AG04450 (cell line): ENCODE measurements around the gene ISX. TPM values are rescaled to one million over a fixed set of nuclear protein-coding genes. Genes with fewer than 3 reads are reported as not detected.

Experiments
- CTCF ChIA-PET: fragments of 300-600, 350-600 bp; formaldehyde crosslinking; extraction: SDS; loops from one replicate; lab custom pipeline; 2022; ENCODE audit warnings: antibody characterized with exemption, inconsistent platforms; lab: Charles Lee
- POLR2A ChIA-PET: fragments of 350-600 bp; formaldehyde crosslinking; extraction: SDS; loops from one replicate; lab custom pipeline; 2021; ENCODE audit warnings: antibody characterized with exemption, inconsistent platforms; lab: Yijun Ruan, JAX
- DNase-seq: peaks from one replicate; pipeline ENCODE4 v3.0.0-alpha.2; 2011; ENCODE audit warnings: low read depth, low spot score
- H3K27ac ChIP-seq: one replicate; pipeline ENCODE4 v1.5.1; 2012; ENCODE audit warnings: low read depth, low read length, control low read depth
- H3K27me3 ChIP-seq: one replicate; pipeline ENCODE4 v1.6.0; 2012; ENCODE audit warnings: low read length; ENCODE audit not compliant: control insufficient read depth, insufficient read depth
- H3K4me3 ChIP-seq: 2 replicates; pipeline ENCODE4 v1.5.1; 2011; ENCODE audit warnings: mild to moderate bottlenecking, low read depth, low read length, control low read depth
- H3K9me3 ChIP-seq: 2 replicates; pipeline ENCODE4 v1.5.1; 2012; ENCODE audit warnings: low read length; ENCODE audit not compliant: control insufficient read depth, insufficient read depth
- CTCF ChIP-seq: IDR thresholded peaks from 2 replicates; pipeline ENCODE4 v1.5.1; 2011; ENCODE audit warnings: low read depth, low read length, control low read depth, inconsistent platforms
- polyA plus RNA-seq: library from polyadenylated mRNA; depleted of rRNA; stranded (reverse); fragments of >200 nt; gene quantifications from 2 replicates; pipeline ENCODE4 v1.2.3, GENCODE V29; 2011

Gene ISX
- polyA plus RNA-seq, 1 experiment: not detected

- Histone ChIP-seq H3K27ac (no peak overlapping the region), H3K9me3 (peaks cover 18% of the 10 kb centered on the region), H3K4me3 (no peak overlapping the region), H3K27me3 (no peaks in the 10 kb centered on the region)
- POLR2A ChIA-PET: no interaction called here
- no peak for TF ChIP-seq CTCF
- CTCF ChIA-PET: no interaction called here
- DNase-seq: no peak
Measured at GRCh38 chr22:35065183-35065582, 775 bp upstream of the ISX start.

- CTCF ChIA-PET: interaction anchor here (1.1 kb wide), 1 partner anchor 163 kb away, joined by 3 read pairs; no protein-coding TSS in a partner anchor
- POLR2A ChIA-PET: no interaction called here
- TF ChIP-seq CTCF: no peak
Measured at GRCh38 chr22:35066768-35067167, 810 bp downstream of the ISX start.

GRCh38 chr22:35069541-35069940 lies 3.6 kb downstream of the ISX start:
- H3K27ac ChIP-seq: no peak overlapping the region
- DNase-seq: no peak
- CTCF ChIA-PET: no interaction called here
- POLR2A ChIA-PET: no interaction called here
- peaks cover 18% of the 10 kb centered on the region for H3K9me3 ChIP-seq
- no peak for TF ChIP-seq CTCF
- H3K4me3 ChIP-seq: no peak overlapping the region
- H3K27me3 ChIP-seq: no peaks in the 10 kb centered on the region

More at GRCh38 chr22:35066768-35067167, 810 bp downstream of the ISX start:
- H3K27me3 ChIP-seq: no peaks in the 10 kb centered on the region
- no peak overlapping the region for H3K27ac ChIP-seq
- no peak for DNase-seq
- H3K9me3 ChIP-seq: peaks cover 18% of the 10 kb centered on the region
- no peak overlapping the region for H3K4me3 ChIP-seq

GRCh38 chr22:35070451-35071093 lies 4.6 kb downstream of the ISX start:
- CTCF ChIA-PET: no interaction called here
- no peak for TF ChIP-seq CTCF
- H3K4me3 ChIP-seq: no peak overlapping the region
- DNase-seq: no peak
- no peaks in the 10 kb centered on the region for H3K27me3 ChIP-seq
- no peak overlapping the region for H3K27ac ChIP-seq
- POLR2A ChIA-PET: no interaction called here
- peaks cover 17% of the 10 kb centered on the region for H3K9me3 ChIP-seq

GRCh38 chr22:35071784-35072183 lies 5.8 kb downstream of the ISX start:
- no peak for DNase-seq
- Histone ChIP-seq H3K4me3 (no peak overlapping the region), H3K27me3 (no peaks in the 10 kb centered on the region), H3K27ac (no peak overlapping the region), H3K9me3 (peaks cover 9% of the 10 kb centered on the region)
- no peak for TF ChIP-seq CTCF
- POLR2A ChIA-PET: no interaction called here
- CTCF ChIA-PET: no interaction called here
